Islet precursor cell (in vitro differentiated cells): ENCODE results near the gene NCAPG2.

Source experiments
- DNase-seq: peaks from one replicate; pipeline ENCODE4 v3.0.0-alpha.2; 2018

The NCAPG2 gene

GRCh38 chr7:158589653-158590052 lies 115.0 kb downstream of the NCAPG2 start:
- no peak for DNase-seq

GRCh38 chr7:158588878-158589442 lies 115.6 kb downstream of the NCAPG2 start:
- DNase-seq = no peak

- DNase-seq = no peak
Observed at GRCh38 chr7:158588085-158588877, 116.3 kb downstream of the NCAPG2 start.

- peak; percentile 74 for DNase-seq
Observed at GRCh38 chr7:158587162-158588084, 117.2 kb downstream of the NCAPG2 start, which contains the start of gene PTPRN2. PTPRN2 (minus strand) TSS chr7:158587823.

GRCh38 chr7:158586499-158587161 lies 118.0 kb downstream of the NCAPG2 start:
- no peak for DNase-seq

GRCh38 chr7:158585721-158586498 lies 118.7 kb downstream of the NCAPG2 start:
- no peak for DNase-seq

GRCh38 chr7:158584407-158584806 lies 120.2 kb downstream of the NCAPG2 start:
- no peak for DNase-seq

GRCh38 chr7:158583810-158584209 lies 120.8 kb downstream of the NCAPG2 start:
- DNase-seq = no peak

GRCh38 chr7:158583143-158583542 lies 121.5 kb downstream of the NCAPG2 start:
- DNase-seq = no peak

GRCh38 chr7:158582089-158582456 lies 122.5 kb downstream of the NCAPG2 start:
- DNase-seq = no peak

- DNase-seq = no peak
Observed at GRCh38 chr7:158581440-158582088, 123.0 kb downstream of the NCAPG2 start.
